ENCODE data around the gene COA5.

Gene COA5

DNA sequence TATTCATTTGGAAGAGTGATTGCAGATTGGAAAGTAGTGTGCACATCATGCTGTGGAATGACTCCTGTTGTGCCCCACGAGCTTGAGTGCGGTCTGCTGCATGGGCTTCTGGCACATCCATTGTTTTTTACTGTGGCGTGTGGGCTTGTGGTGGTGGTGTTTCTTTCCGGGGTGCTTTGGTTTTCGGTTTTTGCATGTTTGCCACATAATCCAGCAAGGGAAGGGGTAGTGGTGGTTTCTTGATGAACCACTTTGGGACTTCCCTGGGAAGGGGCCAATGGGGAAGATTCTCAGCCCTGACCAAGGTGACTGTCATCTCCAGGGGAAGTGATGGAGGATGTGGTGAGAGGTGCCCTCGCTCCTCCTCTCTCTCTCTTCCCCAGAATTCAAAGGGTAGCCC, 57.0 kb downstream of the COA5 start:
- DNase-seq (ENCODE audit: low read depth in 2 of 2), result no peak

- no peak for DNase-seq (ENCODE audit: low read depth in 2 of 2)
These were observed 58.1 kb downstream of the COA5 start for GRCh38 chr2:98550165-98550564.

All from fibroblast of skin of left quadriceps (primary cell).